Measurements from ENCODE around the gene NCMAP.
A peak's percentile ranks its signal among the peaks of the same experiment; 100 is the strongest.
"Not testable (repeated sequence)": the region's sequence is repeated elsewhere in the genome, so short reads cannot be mapped to it uniquely, and the experiment has no call there.

Gene NCMAP

GRCh38 chr1:24535021-24535424 is 20.9 kb upstream of the NCMAP start:
- no peak for DNase-seq
- TF ChIP-seq GATA1 (IDR thresholded peaks at IDR 0.05; ENCODE audit: low read depth, low read length): no peak
- no peak for TF ChIP-seq POLR2A (IDR thresholded peaks at IDR 0.05; ENCODE audit: low read length)

GRCh38 chr1:24535778-24536177 is 20.1 kb upstream of the NCMAP start:
- no peak for TF ChIP-seq POLR2A (IDR thresholded peaks at IDR 0.05; ENCODE audit: low read length)
- TF ChIP-seq GATA1 (IDR thresholded peaks at IDR 0.05; ENCODE audit: low read depth, low read length): no peak
- no peak for DNase-seq

- DNase-seq: no peak
- no peak for TF ChIP-seq GATA1 (IDR thresholded peaks at IDR 0.05; ENCODE audit: low read depth, low read length)
- TF ChIP-seq POLR2A (IDR thresholded peaks at IDR 0.05; ENCODE audit: low read length): no peak
These were observed 19.5 kb upstream of the NCMAP start for GRCh38 chr1:24536391-24536840.

- TF ChIP-seq GATA1 (IDR thresholded peaks at IDR 0.05; ENCODE audit: low read depth, low read length): no peak
- no peak for TF ChIP-seq POLR2A (IDR thresholded peaks at IDR 0.05; ENCODE audit: low read length)
- no peak for DNase-seq
These were observed 15.6 kb upstream of the NCMAP start for GRCh38 chr1:24540051-24540905.

GRCh38 chr1:24540906-24541710 is 14.8 kb upstream of the NCMAP start:
- TF ChIP-seq POLR2A (IDR thresholded peaks at IDR 0.05; ENCODE audit: low read length): no peak
- DNase-seq: no peak

GRCh38 chr1:24541711-24542346 is 14.1 kb upstream of the NCMAP start:
- DNase-seq: peak; percentile 13 to 44

GRCh38 chr1:24544239-24544638 is 11.6 kb upstream of the NCMAP start:
- TF ChIP-seq GATA1 (IDR thresholded peaks at IDR 0.05; ENCODE audit: low read depth, low read length) (no peak), POLR2A (IDR thresholded peaks at IDR 0.05; ENCODE audit: low read length) (no peak)
- DNase-seq: no peak

More at GRCh38 chr1:24541711-24542346, 14.1 kb upstream of the NCMAP start:
- TF ChIP-seq GATA1 (IDR thresholded peaks at IDR 0.05; ENCODE audit: low read depth, low read length) (no peak), POLR2A (IDR thresholded peaks at IDR 0.05; ENCODE audit: low read length) (no peak)

GRCh38 chr1:24545662-24546061 is 10.2 kb upstream of the NCMAP start:
- no peak for DNase-seq
- TF ChIP-seq GATA1 (IDR thresholded peaks at IDR 0.05; ENCODE audit: low read depth, low read length) (no peak), POLR2A (IDR thresholded peaks at IDR 0.05; ENCODE audit: low read length) (no peak)

GRCh38 chr1:24547195-24547594 is 8.7 kb upstream of the NCMAP start:
- no peak for DNase-seq
- TF ChIP-seq GATA1 (IDR thresholded peaks at IDR 0.05; ENCODE audit: low read depth, low read length) (no peak), POLR2A (IDR thresholded peaks at IDR 0.05; ENCODE audit: low read length) (no peak)

GRCh38 chr1:24548070-24548469 is 7.8 kb upstream of the NCMAP start:
- TF ChIP-seq GATA1 (IDR thresholded peaks at IDR 0.05; ENCODE audit: low read depth, low read length) (no peak), POLR2A (IDR thresholded peaks at IDR 0.05; ENCODE audit: low read length) (no peak)
- DNase-seq: no peak

GRCh38 chr1:24549210-24549609 is 6.7 kb upstream of the NCMAP start:
- not testable (repeated sequence) for DNase-seq

- no peak for DNase-seq
- TF ChIP-seq POLR2A (IDR thresholded peaks at IDR 0.05; ENCODE audit: low read length) (no peak), GATA1 (IDR thresholded peaks at IDR 0.05; ENCODE audit: low read depth, low read length) (no peak)
These were observed 4.5 kb upstream of the NCMAP start for GRCh38 chr1:24551290-24551959.

GRCh38 chr1:24551960-24552571 is 3.8 kb upstream of the NCMAP start:
- DNase-seq: no peak
- TF ChIP-seq GATA1 (IDR thresholded peaks at IDR 0.05; ENCODE audit: low read depth, low read length) (no peak), POLR2A (IDR thresholded peaks at IDR 0.05; ENCODE audit: low read length) (no peak)

All from erythroblast (primary cell).